HepG2 (cell line): ENCODE data around the gene PANK2. TPM values are rescaled to one million over a fixed set of nuclear protein-coding genes. Genes with fewer than 3 reads are reported as not detected.

Source experiments
- AKNA ChIP-seq: sonication (generic); formaldehyde crosslinking; IDR thresholded peaks from 2 replicates; pipeline ENCODE4 v1.4.0; 2020; ENCODE audit warnings: missing genetic modification reagents, borderline replicate concordance
- CEBPB ChIP-seq: IDR thresholded peaks from 2 replicates; pipeline ENCODE4 v1.6.1; 2011; ENCODE audit warnings: low read depth, low read length, improper control_type of control experiment, borderline replicate concordance
- HNF1B ChIP-seq: sonication (generic); formaldehyde crosslinking; IDR thresholded peaks from 2 replicates; pipeline ENCODE4 v1.5.1; 2020; ENCODE audit warnings: mild to moderate bottlenecking, moderate library complexity, missing genetic modification reagents
- HOXA5 ChIP-seq: sonication (generic); formaldehyde crosslinking; IDR thresholded peaks from 2 replicates; pipeline ENCODE4 v1.4.0; 2020; ENCODE audit warnings: missing genetic modification reagents
- IRF2 ChIP-seq: IDR thresholded peaks from 2 replicates; pipeline ENCODE4 v1.6.1; 2018; ENCODE audit warnings: missing genetic modification reagents, missing compliant biosample characterization
- KLF9 ChIP-seq: IDR thresholded peaks from 2 replicates; pipeline ENCODE4 v1.6.1; 2016; ENCODE audit warnings: low read depth
- MED8 ChIP-seq: sonication (generic); formaldehyde crosslinking; IDR thresholded peaks from 2 replicates; pipeline ENCODE4 v1.8.1; 2023; ENCODE audit warnings: mild to moderate bottlenecking, missing genetic modification reagents; ENCODE audit not compliant: insufficient replicate concordance
- RNF219 ChIP-seq: sonication (generic); formaldehyde crosslinking; IDR thresholded peaks from 2 replicates; pipeline ENCODE4 v1.5.0; 2020; ENCODE audit warnings: mild to moderate bottlenecking, missing genetic modification reagents
- SRSF4 ChIP-seq: fragments of 200-400 bp; formaldehyde crosslinking; IDR thresholded peaks from one replicate; pipeline ENCODE4 v1.6.1; 2018; ENCODE audit warnings: mild to moderate bottlenecking, low read depth, low read length, moderate library complexity; ENCODE audit not compliant: poor library complexity, severe bottlenecking
- TFDP1 ChIP-seq: IDR thresholded peaks from 2 replicates; pipeline ENCODE4 v1.6.1; 2016; ENCODE audit warnings: missing compliant biosample characterization, missing genetic modification reagents, borderline replicate concordance
- ZNF121 ChIP-seq: sonication (generic); formaldehyde crosslinking; IDR thresholded peaks from 2 replicates; pipeline ENCODE4 v1.5.0; 2020; ENCODE audit warnings: mild to moderate bottlenecking, missing genetic modification reagents
- ZNF256 ChIP-seq: sonication (generic); formaldehyde crosslinking; conservative IDR thresholded peaks from 2 replicates; pipeline ENCODE4 v1.4.0; 2020; ENCODE audit warnings: missing genetic modification reagents
- ZNF280B ChIP-seq: sonication (generic); formaldehyde crosslinking; IDR thresholded peaks from 2 replicates; pipeline ENCODE4 v1.5.0; 2020; ENCODE audit warnings: missing genetic modification reagents, mild to moderate bottlenecking, borderline replicate concordance
- ZNF570 ChIP-seq: sonication (generic); formaldehyde crosslinking; IDR thresholded peaks from 2 replicates; pipeline ENCODE4 v1.4.0; 2020; ENCODE audit warnings: mild to moderate bottlenecking, missing genetic modification reagents, borderline replicate concordance
- ZNF672 ChIP-seq: sonication (generic); formaldehyde crosslinking; IDR thresholded peaks from 2 replicates; pipeline ENCODE4 v1.8.1; 2022; ENCODE audit warnings: missing genetic modification reagents
- ZNF777 ChIP-seq: sonication (generic); formaldehyde crosslinking; IDR thresholded peaks from 2 replicates; pipeline ENCODE4 v1.4.0; 2020; ENCODE audit warnings: missing genetic modification reagents
- polyA plus RNA-seq, 8 experiments: library from polyadenylated mRNA; depleted of rRNA in 3 of 8; stranded (reverse) in 7 of 8; unstranded in 1 of 8; fragments of >200 nt; fragmentation: Illumina TruSeq in 4 of 8; extraction: Trizol in 4 of 8; gene quantifications; 2 replicates each; pipeline versions ENCODE4 v1.2.1 to v1.2.3, GENCODE V29; 2011 to 2016; ENCODE audit warnings: low read depth in 4 of 8, missing spikeins in 1 of 8, mixed read lengths in 1 of 8; ENCODE audit not compliant: insufficient read depth in 1 of 8
- total RNA-seq, 5 experiments: library from RNA; depleted of rRNA; stranded (reverse); fragments of >200 nt; fragmentation: Illumina TruSeq; extraction: Trizol; gene quantifications; 2 replicates each; pipeline ENCODE4 v1.2.3, GENCODE V29; 2016; ENCODE audit warnings: low read depth in 1 of 5

PANK2 gene
- total and polyA plus RNA-seq, 2 of the 13 experiments (the other 11 are each of a cell fraction or from before 2014, with no cell fraction given) = 39.2 to 123 TPM

- TF ChIP-seq SRSF4 = no peak
- peak; percentile 91 for TF ChIP-seq IRF2 (CRISPR knock-in tag)
- TF ChIP-seq ZNF672 (CRISPR knock-in tag) = no peak; the same call in 1 of the 2 replicates
- TF ChIP-seq ZNF280B (CRISPR knock-in tag) = peak; percentile 85
- TF ChIP-seq HOXA5 (CRISPR knock-in tag) = peak; percentile 90; the same call in 1 of the 2 replicates
- TF ChIP-seq CEBPB = peak; percentile 64; the same call in 1 of the 2 replicates
- TF ChIP-seq RNF219 (CRISPR knock-in tag) = 0 out of 2 replicates have a peak, but pooled peaks have one; percentile 64
- TF ChIP-seq HNF1B (CRISPR knock-in tag) = peak; percentile 88
- peak; percentile 89 for TF ChIP-seq TFDP1 (CRISPR knock-in tag)
- peak; percentile 99 for TF ChIP-seq ZNF777 (CRISPR knock-in tag)
- TF ChIP-seq MED8 (CRISPR knock-in tag) = peak; percentile 80
- no peak for TF ChIP-seq AKNA (CRISPR knock-in tag)
- TF ChIP-seq KLF9 (CRISPR knock-in tag) = no peak; the same call in 1 of the 2 replicates
- TF ChIP-seq ZNF570 (CRISPR knock-in tag) = no peak; the same call in 1 of the 2 replicates
- peak; percentile 18; the same call in 1 of the 2 replicates for TF ChIP-seq ZNF121 (CRISPR knock-in tag)
- TF ChIP-seq ZNF256 (CRISPR knock-in tag) = no peak
These were observed at the start of gene PANK2 (continued) for GRCh38 chr20:3888622-3889488.
